HFFc6 (cell line): Measurements from ENCODE around the gene TLR4. TPM values are rescaled to one million over a fixed set of nuclear protein-coding genes. Genes with fewer than 3 reads are reported as not detected.

Experiments used
- DNase-seq: peaks from one replicate; pipeline ENCODE4 v3.0.0-alpha.2; 2018
- H3K27ac Mint-ChIP-seq: 2 replicates; pipeline ENCODE4 v1.8.0; 2020; ENCODE audit warnings: mild to moderate bottlenecking, mixed read lengths
- H3K27me3 Mint-ChIP-seq: 2 replicates; pipeline ENCODE4 v1.8.0; 2021; ENCODE audit warnings: mild to moderate bottlenecking, moderate library complexity, mixed read lengths; ENCODE audit not compliant: insufficient read depth
- H3K36me3 Mint-ChIP-seq: 2 replicates; pipeline ENCODE4 v1.8.0; 2021; ENCODE audit warnings: low read depth, mixed read lengths
- H3K4me1 Mint-ChIP-seq: 2 replicates; pipeline ENCODE4 v1.8.0; 2020; ENCODE audit warnings: low read depth, mixed read lengths
- H3K4me3 Mint-ChIP-seq: 2 replicates; pipeline ENCODE4 v1.8.0; 2020; ENCODE audit warnings: mild to moderate bottlenecking, moderate library complexity, mixed read lengths
- H3K9me3 Mint-ChIP-seq: 2 replicates; pipeline ENCODE4 v1.8.0; 2020; ENCODE audit warnings: mild to moderate bottlenecking, mixed read lengths
- CTCF ChIP-seq: fragments of 200-600 bp; sonication (generic); IDR thresholded peaks from 2 replicates; pipeline ENCODE4 v1.5.0; 2021; ENCODE audit warnings: antibody characterized with exemption, mild to moderate bottlenecking
- total RNA-seq, 6 experiments: library from RNA; stranded (reverse); fragmentation: NEBNext Ultra II Directional; extraction: Animal tissue kit (Norgen Biotek cat#: 25700); gene quantifications; 2 replicates in 1 of 6; 3 replicates in 5 of 6; pipeline ENCODE4 v1.2.3, GENCODE V29; 2021

The TLR4 gene
- total RNA-seq, 6 experiments from 2014 or later = 1.7 to 18.5 (median 2.7) TPM

GRCh38 chr9:117733465-117733864, 29.3 kb downstream of the TLR4 start:
- Mint-ChIP-seq H3K27ac (peak overlapping the region; percentile 5; the same call in 1 of the 2 replicates), H3K4me3 (no peak overlapping the region), H3K4me1 (peaks cover 21% of the 10 kb centered on the region; the same call in 1 of the 2 replicates), H3K27me3 (no peaks in the 10 kb centered on the region; the same call in 1 of the 2 replicates), H3K36me3 (no peaks in the 10 kb centered on the region), H3K9me3 (no peaks in the 10 kb centered on the region; the same call in 1 of the 2 replicates)
- TF ChIP-seq CTCF = no peak
- DNase-seq = no peak

- Mint-ChIP-seq H3K36me3 (no peaks in the 10 kb centered on the region), H3K9me3 (no peaks in the 10 kb centered on the region; the same call in 1 of the 2 replicates), H3K27me3 (no peaks in the 10 kb centered on the region; the same call in 1 of the 2 replicates), H3K4me1 (peaks cover 21% of the 10 kb centered on the region; the same call in 1 of the 2 replicates), H3K4me3 (no peak overlapping the region; the same call in 1 of the 2 replicates), H3K27ac (peak overlapping the region; percentile 56; the same call in 1 of the 2 replicates)
- no peak for DNase-seq
- no peak for TF ChIP-seq CTCF
Observed at GRCh38 chr9:117734082-117734481, 29.9 kb downstream of the TLR4 start.

- peak overlapping the region; percentile 27; the same call in 1 of the 2 replicates for H3K4me3 Mint-ChIP-seq
Observed at GRCh38 chr9:117734523-117735314, 30.5 kb downstream of the TLR4 start.

GRCh38 chr9:117737721-117738226, 33.6 kb downstream of the TLR4 start:
- Mint-ChIP-seq H3K4me1 (peaks cover 21% of the 10 kb centered on the region; the same call in 1 of the 2 replicates), H3K27ac (no peak overlapping the region), H3K9me3 (peaks cover 3% of the 10 kb centered on the region; the same call in 1 of the 2 replicates), H3K27me3 (no peaks in the 10 kb centered on the region; the same call in 1 of the 2 replicates), H3K36me3 (no peaks in the 10 kb centered on the region), H3K4me3 (no peak overlapping the region)
- DNase-seq = no peak
- no peak for TF ChIP-seq CTCF

More at GRCh38 chr9:117734523-117735314, 30.5 kb downstream of the TLR4 start:
- H3K4me1 Mint-ChIP-seq = peaks cover 21% of the 10 kb centered on the region; the same call in 1 of the 2 replicates
- H3K27ac Mint-ChIP-seq = peak overlapping the region; percentile 56; the same call in 1 of the 2 replicates
- DNase-seq = peak; percentile 60
- H3K9me3 Mint-ChIP-seq = no peaks in the 10 kb centered on the region; the same call in 1 of the 2 replicates
- no peaks in the 10 kb centered on the region for H3K36me3 Mint-ChIP-seq
- H3K27me3 Mint-ChIP-seq = no peaks in the 10 kb centered on the region; the same call in 1 of the 2 replicates
- no peak for TF ChIP-seq CTCF

- Mint-ChIP-seq H3K36me3 (no peaks in the 10 kb centered on the region), H3K4me1 (peaks cover 16% of the 10 kb centered on the region; the same call in 1 of the 2 replicates), H3K27ac (no peak overlapping the region), H3K9me3 (peaks cover 3% of the 10 kb centered on the region; the same call in 1 of the 2 replicates), H3K4me3 (no peak overlapping the region), H3K27me3 (no peaks in the 10 kb centered on the region; the same call in 1 of the 2 replicates)
- DNase-seq = no peak
- TF ChIP-seq CTCF = no peak
Observed at GRCh38 chr9:117739206-117739605, 35.0 kb downstream of the TLR4 start.
